ENCODE data around the gene ADAM12.

DNA sequence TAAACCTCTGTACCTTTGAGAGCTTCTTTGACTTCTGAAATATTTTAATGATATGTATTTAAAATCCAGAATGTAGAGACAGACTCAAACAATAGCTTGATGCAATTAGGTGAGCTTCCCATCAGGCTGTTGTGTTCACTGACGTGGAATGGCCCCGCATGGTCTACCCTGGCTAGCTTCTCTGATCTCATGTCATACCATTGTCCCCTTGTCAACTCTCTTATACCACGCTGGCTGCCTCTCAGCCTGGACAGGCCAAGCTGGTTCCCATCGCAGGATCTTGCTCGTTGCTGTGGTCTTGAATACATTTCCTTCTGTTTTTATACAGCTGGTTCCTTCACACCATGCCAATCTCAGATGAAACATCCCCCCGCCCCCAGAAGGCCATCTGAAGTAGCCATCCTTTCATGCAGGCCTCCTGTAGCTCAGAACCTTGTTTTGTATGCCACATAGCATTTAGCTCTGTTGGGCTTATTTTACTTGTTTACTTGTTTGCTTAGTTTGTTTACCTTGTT is 407.7 kb downstream of the ADAM12 start:
- TF ChIP-seq CREM (IDR thresholded peaks at IDR 0.05), result no peak
- TF ChIP-seq CREM (CRISPR knock-in tag; IDR thresholded peaks at IDR 0.05), result no peak
- no peak for TF ChIP-seq RAD51 (IDR thresholded peaks at IDR 0.05; ENCODE audit: borderline replicate concordance)
- TF ChIP-seq ZNF558 (CRISPR knock-in tag; IDR thresholded peaks at IDR 0.05; ENCODE audit: borderline replicate concordance), result no peak
- TF ChIP-seq ZNF547 (CRISPR knock-in tag; IDR thresholded peaks at IDR 0.05), result no peak
- no peak for TF ChIP-seq CBFB (CRISPR knock-in tag; IDR thresholded peaks at IDR 0.05)
- TF ChIP-seq, protein P1, sequence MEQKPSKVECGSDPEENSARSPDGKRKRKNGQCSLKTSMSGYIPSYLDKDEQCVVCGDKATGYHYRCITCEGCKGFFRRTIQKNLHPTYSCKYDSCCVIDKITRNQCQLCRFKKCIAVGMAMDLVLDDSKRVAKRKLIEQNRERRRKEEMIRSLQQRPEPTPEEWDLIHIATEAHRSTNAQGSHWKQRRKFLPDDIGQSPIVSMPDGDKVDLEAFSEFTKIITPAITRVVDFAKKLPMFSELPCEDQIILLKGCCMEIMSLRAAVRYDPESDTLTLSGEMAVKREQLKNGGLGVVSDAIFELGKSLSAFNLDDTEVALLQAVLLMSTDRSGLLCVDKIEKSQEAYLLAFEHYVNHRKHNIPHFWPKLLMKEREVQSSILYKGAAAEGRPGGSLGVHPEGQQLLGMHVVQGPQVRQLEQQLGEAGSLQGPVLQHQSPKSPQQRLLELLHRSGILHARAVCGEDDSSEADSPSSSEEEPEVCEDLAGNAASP (CRISPR knock-in tag; IDR thresholded peaks at IDR 0.05; ENCODE audit: borderline replicate concordance), result no peak
- no peak for TF ChIP-seq EZH2 (conservative IDR thresholded peaks at IDR 0.05; ENCODE audit: low read depth, low read length)
- TF ChIP-seq CREB1 (IDR thresholded peaks at IDR 0.05), result no peak
- TF ChIP-seq CREB1 (CRISPR knock-in tag; IDR thresholded peaks at IDR 0.05), result no peak
- TF ChIP-seq HDAC6 (IDR thresholded peaks at IDR 0.05; ENCODE audit: low read depth, low read length), result no peak
- TF ChIP-seq, protein P2, sequence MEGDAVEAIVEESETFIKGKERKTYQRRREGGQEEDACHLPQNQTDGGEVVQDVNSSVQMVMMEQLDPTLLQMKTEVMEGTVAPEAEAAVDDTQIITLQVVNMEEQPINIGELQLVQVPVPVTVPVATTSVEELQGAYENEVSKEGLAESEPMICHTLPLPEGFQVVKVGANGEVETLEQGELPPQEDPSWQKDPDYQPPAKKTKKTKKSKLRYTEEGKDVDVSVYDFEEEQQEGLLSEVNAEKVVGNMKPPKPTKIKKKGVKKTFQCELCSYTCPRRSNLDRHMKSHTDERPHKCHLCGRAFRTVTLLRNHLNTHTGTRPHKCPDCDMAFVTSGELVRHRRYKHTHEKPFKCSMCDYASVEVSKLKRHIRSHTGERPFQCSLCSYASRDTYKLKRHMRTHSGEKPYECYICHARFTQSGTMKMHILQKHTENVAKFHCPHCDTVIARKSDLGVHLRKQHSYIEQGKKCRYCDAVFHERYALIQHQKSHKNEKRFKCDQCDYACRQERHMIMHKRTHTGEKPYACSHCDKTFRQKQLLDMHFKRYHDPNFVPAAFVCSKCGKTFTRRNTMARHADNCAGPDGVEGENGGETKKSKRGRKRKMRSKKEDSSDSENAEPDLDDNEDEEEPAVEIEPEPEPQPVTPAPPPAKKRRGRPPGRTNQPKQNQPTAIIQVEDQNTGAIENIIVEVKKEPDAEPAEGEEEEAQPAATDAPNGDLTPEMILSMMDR (CRISPR knock-in tag; IDR thresholded peaks at IDR 0.05), result no peak
